A673 (cell line): Measurements from ENCODE around the gene SCG3. TPM values are rescaled to one million over a fixed set of nuclear protein-coding genes. Genes with fewer than 3 reads are reported as not detected.

Experiments
- BruUV-seq: library from RNA; stranded (reverse); fragments of 400-500 nt; replicated peaks from 2 replicates; lab custom pipeline; 2021; lab: Mats Ljungman, UMichigan
- CTCF ChIA-PET: fragments of 300-600 bp; sonication (Branson Sonifier 250); formaldehyde crosslinking; loops from one replicate; lab custom pipeline; 2022; ENCODE audit warnings: antibody characterized with exemption; lab: Charles Lee
- POLR2A ChIA-PET: fragments of 300-600 bp; sonication (Branson Sonifier 250); formaldehyde crosslinking; loops from one replicate; lab custom pipeline; 2022; ENCODE audit warnings: antibody characterized with exemption; ENCODE audit not compliant: low non-redundant PET; lab: Charles Lee
- DNase-seq: peaks from one replicate; pipeline ENCODE4 v3.0.0-alpha.2; 2015; ENCODE audit warnings: low spot score
- H3K27ac ChIP-seq: fragments of 200-600 bp; sonication (generic); 2 replicates; pipeline ENCODE4 v1.5.1; 2016; ENCODE audit warnings: mixed run types, low read depth, mild to moderate bottlenecking, mixed read lengths, antibody characterized with exemption, low read length; ENCODE audit not compliant: poor library complexity, severe bottlenecking
- H3K27me3 ChIP-seq: fragments of 200-600 bp; sonication (generic); replicated peaks from 2 replicates; pipeline ENCODE4 v1.6.1; 2017; ENCODE audit warnings: mixed run types, low read depth, mild to moderate bottlenecking, mixed read lengths, antibody characterized with exemption, low read length; ENCODE audit not compliant: insufficient read depth, poor library complexity
- H3K36me3 ChIP-seq: fragments of 200-600 bp; sonication (generic); 2 replicates; pipeline ENCODE4 v1.6.1; 2016; ENCODE audit warnings: mixed run types, mild to moderate bottlenecking, mixed read lengths, antibody characterized with exemption, low read length; ENCODE audit not compliant: insufficient read depth, poor library complexity, severe bottlenecking
- H3K4me1 ChIP-seq: fragments of 200-600 bp; sonication (generic); 2 replicates; pipeline ENCODE4 v1.6.1; 2017; ENCODE audit warnings: mixed run types, mild to moderate bottlenecking, mixed read lengths, antibody characterized with exemption, low read length; ENCODE audit not compliant: insufficient read depth, poor library complexity, severe bottlenecking
- H3K4me3 ChIP-seq: fragments of 200-600 bp; sonication (generic); 2 replicates; pipeline ENCODE4 v1.5.1; 2016; ENCODE audit warnings: low read depth, mixed run types, mild to moderate bottlenecking, mixed read lengths, low read length; ENCODE audit not compliant: poor library complexity, severe bottlenecking
- H3K9me3 ChIP-seq: fragments of 200-600 bp; sonication (generic); 2 replicates; pipeline ENCODE4 v1.6.1; 2016; ENCODE audit warnings: mixed run types, low read depth, mild to moderate bottlenecking, mixed read lengths, antibody characterized with exemption, low read length; ENCODE audit not compliant: poor library complexity, severe bottlenecking
- EZH2 ChIP-seq: fragments of 200-600 bp; sonication (generic); IDR thresholded peaks from 2 replicates; pipeline ENCODE4 v1.6.1; 2017; ENCODE audit warnings: borderline replicate concordance, low read depth, mild to moderate bottlenecking, mixed read lengths, antibody characterized with exemption, low read length; ENCODE audit not compliant: poor library complexity, severe bottlenecking
- intact Hi-C: fragments of 100-400 bp; cut with micrococcal nuclease; formaldehyde crosslinking; loops from one replicate; pipeline ENCODE4 v1.10.0; 2022; ENCODE audit not compliant: unreplicated experiment
- total RNA-seq: library from RNA; stranded (reverse); gene quantifications from 2 replicates; pipeline ENCODE4 v1.2.3, GENCODE V29; 2021
- TF ChIP-seq, protein P1 (sequence below): fragments of 300-800, 200-600 bp; sonication (generic); conservative IDR thresholded peaks from 2 replicates; pipeline ENCODE4 v1.5.1; 2017; ENCODE audit warnings: low read depth, mild to moderate bottlenecking, antibody characterized with exemption, low read length, moderate library complexity, mixed read lengths

The SCG3 gene
- total RNA-seq, 1 experiment from 2014 or later, result 0.21 TPM

DNA sequence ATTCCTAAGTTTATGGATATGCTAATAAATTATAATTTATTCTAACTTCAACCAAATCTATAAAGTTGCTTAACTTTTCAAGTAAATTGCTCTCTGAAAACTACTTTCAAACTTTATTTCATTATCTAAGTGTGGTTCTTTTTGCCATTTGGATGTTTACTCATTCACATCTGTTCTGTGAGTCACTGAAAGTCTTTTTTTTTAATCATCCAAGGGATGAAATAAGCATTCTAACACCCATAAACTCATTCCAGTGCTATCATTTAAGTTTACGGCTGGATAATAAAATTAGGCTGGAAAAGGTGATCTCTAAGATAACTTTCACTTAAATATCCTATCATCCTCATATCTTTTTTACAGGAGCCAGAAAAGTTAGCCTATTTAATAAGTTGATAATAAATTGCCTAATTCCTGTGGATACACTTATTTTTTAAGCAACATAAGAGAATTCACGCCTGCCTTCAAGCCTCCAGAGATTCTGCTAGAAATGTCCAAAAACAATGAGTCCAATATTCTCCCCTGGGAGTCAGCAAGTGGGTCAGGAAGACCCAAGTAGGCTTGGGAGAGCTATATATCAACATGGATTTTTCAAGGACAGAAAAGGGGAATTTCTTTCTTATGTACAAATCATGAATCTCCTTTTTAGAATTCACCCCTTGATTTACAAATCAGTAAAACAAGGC is 25.8 kb downstream of the SCG3 start:
- POLR2A ChIA-PET, result interaction anchor here (0.5 kb wide), 1 partner anchor 13 kb away, joined by 3 read pairs; no protein-coding TSS in a partner anchor
- CTCF ChIA-PET, result no interaction called here
- BruUV-seq, result no TSS peak
- Histone ChIP-seq H3K4me3 (no peak overlapping the region), H3K36me3 (no peaks in the 10 kb centered on the region), H3K27ac (no peak overlapping the region), H3K4me1 (no peaks in the 10 kb centered on the region), H3K9me3 (no peaks in the 10 kb centered on the region), H3K27me3 (peaks cover 18% of the 10 kb centered on the region)
- intact Hi-C loops, result no loop called here
- no peak for DNase-seq
- TF ChIP-seq, protein P1, sequence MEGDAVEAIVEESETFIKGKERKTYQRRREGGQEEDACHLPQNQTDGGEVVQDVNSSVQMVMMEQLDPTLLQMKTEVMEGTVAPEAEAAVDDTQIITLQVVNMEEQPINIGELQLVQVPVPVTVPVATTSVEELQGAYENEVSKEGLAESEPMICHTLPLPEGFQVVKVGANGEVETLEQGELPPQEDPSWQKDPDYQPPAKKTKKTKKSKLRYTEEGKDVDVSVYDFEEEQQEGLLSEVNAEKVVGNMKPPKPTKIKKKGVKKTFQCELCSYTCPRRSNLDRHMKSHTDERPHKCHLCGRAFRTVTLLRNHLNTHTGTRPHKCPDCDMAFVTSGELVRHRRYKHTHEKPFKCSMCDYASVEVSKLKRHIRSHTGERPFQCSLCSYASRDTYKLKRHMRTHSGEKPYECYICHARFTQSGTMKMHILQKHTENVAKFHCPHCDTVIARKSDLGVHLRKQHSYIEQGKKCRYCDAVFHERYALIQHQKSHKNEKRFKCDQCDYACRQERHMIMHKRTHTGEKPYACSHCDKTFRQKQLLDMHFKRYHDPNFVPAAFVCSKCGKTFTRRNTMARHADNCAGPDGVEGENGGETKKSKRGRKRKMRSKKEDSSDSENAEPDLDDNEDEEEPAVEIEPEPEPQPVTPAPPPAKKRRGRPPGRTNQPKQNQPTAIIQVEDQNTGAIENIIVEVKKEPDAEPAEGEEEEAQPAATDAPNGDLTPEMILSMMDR, result no peak
- no peak for TF ChIP-seq EZH2

- no TSS peak for BruUV-seq
- intact Hi-C loops, result no loop called here
- Histone ChIP-seq H3K4me3 (no peak overlapping the region), H3K27me3 (peaks cover 12% of the 10 kb centered on the region), H3K9me3 (no peaks in the 10 kb centered on the region), H3K36me3 (no peaks in the 10 kb centered on the region), H3K4me1 (no peaks in the 10 kb centered on the region), H3K27ac (no peak overlapping the region)
- ChIA-PET POLR2A (no interaction called here), CTCF (no interaction called here)
- no peak for DNase-seq
- TF ChIP-seq, protein P1, result no peak
- no peak for TF ChIP-seq EZH2
These were observed 26.7 kb downstream of the SCG3 start for GRCh38 chr15:51708013-51708412.

DNA sequence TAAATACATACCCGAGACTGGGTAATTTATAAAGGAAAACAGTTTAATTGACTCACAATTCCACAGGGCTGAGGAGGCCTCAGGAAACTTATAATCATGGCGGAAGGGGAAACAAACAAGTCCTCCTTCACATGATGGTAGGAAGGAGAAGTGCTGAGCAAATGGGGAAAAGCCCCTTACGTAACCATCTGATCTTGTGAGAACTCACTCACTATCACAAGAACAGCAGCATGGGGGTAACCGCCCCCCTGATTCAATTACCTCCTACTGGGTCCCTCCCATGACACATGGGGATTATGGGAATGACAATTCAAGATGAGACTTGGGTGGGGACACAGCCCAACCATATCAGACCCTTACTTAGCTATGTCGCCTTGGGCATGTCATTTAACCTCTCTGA is 27.7 kb downstream of the SCG3 start:
- POLR2A ChIA-PET, result no interaction called here
- intact Hi-C loops, result no loop called here
- Histone ChIP-seq H3K27me3 (peaks cover 3% of the 10 kb centered on the region), H3K4me1 (no peaks in the 10 kb centered on the region), H3K36me3 (no peaks in the 10 kb centered on the region), H3K9me3 (no peaks in the 10 kb centered on the region), H3K4me3 (no peak overlapping the region), H3K27ac (no peak overlapping the region)
- no peak for TF ChIP-seq EZH2
- TF ChIP-seq, protein P1, result no peak
- CTCF ChIA-PET, result interaction anchor here (0.7 kb wide), 1 partner anchor 556 kb away, joined by 3 read pairs; no protein-coding TSS in a partner anchor
- BruUV-seq, result no TSS peak
- no peak for DNase-seq
